Measurements from ENCODE around the gene ANKRA2. TPM values are rescaled to one million over a fixed set of nuclear protein-coding genes. Genes with fewer than 3 reads are reported as not detected.
A peak's percentile ranks its signal among the peaks of the same experiment; 100 is the strongest.

ANKRA2 gene
- total RNA-seq, 1 donor from 2014 or later: 26.7 TPM

DNA sequence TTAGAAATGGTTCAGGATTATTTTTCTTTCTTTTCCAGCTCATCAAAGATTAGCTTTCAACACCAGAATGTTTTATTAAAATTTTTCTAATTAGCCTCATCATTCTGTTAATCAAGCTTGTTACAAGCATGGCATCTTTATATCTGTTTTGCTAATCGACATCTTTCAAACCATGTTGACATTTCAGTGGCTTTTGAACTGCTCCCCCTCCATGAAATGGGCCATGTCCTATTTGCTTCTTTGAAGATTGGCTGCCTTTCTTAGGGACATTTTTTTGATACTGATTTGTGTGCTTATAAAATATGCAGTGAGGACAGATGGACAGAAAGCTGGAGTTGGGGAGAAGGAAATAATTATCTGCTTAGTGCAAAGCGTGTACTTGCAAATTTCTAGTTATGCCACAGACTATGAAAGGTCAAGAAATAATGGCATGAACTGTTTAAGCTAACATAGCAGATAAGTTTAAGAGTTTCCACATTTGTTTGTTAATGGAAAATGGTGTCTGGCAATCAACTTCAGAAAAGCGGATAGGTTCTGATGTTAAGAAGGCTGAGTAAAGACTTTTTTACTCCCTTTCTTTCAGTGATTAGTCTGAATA, 39.7 kb downstream of the ANKRA2 start:
- Histone ChIP-seq H3K4me1 (peaks cover 5% of the 10 kb centered on the region), H3K9me3 (no peaks in the 10 kb centered on the region), H3K36me3 (no peaks in the 10 kb centered on the region), H3K4me3 (no peak overlapping the region), H3K27ac (no peak overlapping the region), H3K27me3 (ENCODE audit: low read depth) (no peaks in the 10 kb centered on the region)
- TF ChIP-seq, protein P1, sequence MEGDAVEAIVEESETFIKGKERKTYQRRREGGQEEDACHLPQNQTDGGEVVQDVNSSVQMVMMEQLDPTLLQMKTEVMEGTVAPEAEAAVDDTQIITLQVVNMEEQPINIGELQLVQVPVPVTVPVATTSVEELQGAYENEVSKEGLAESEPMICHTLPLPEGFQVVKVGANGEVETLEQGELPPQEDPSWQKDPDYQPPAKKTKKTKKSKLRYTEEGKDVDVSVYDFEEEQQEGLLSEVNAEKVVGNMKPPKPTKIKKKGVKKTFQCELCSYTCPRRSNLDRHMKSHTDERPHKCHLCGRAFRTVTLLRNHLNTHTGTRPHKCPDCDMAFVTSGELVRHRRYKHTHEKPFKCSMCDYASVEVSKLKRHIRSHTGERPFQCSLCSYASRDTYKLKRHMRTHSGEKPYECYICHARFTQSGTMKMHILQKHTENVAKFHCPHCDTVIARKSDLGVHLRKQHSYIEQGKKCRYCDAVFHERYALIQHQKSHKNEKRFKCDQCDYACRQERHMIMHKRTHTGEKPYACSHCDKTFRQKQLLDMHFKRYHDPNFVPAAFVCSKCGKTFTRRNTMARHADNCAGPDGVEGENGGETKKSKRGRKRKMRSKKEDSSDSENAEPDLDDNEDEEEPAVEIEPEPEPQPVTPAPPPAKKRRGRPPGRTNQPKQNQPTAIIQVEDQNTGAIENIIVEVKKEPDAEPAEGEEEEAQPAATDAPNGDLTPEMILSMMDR (IDR thresholded peaks at IDR 0.05): no peak
- ATAC-seq (no peak), DNase-seq (no peak)
- intact Hi-C loops (cut with DNase I): no loop called here

- Histone ChIP-seq H3K4me3 (no peak overlapping the region), H3K9me3 (no peaks in the 10 kb centered on the region), H3K27me3 (ENCODE audit: low read depth) (no peaks in the 10 kb centered on the region), H3K36me3 (no peaks in the 10 kb centered on the region), H3K27ac (no peak overlapping the region), H3K4me1 (peaks cover 9% of the 10 kb centered on the region)
- TF ChIP-seq, protein P1 (IDR thresholded peaks at IDR 0.05): no peak
- ATAC-seq: no peak
- DNase-seq: no peak
- intact Hi-C loops (cut with DNase I): no loop called here
Measured at GRCh38 chr5:73523861-73524260, 41.6 kb downstream of the ANKRA2 start.

- H3K36me3 ChIP-seq: no peaks in the 10 kb centered on the region
- no peak for ATAC-seq
- no peak for DNase-seq
- no peak overlapping the region for H3K27ac ChIP-seq
- H3K9me3 ChIP-seq: no peaks in the 10 kb centered on the region
- TF ChIP-seq, protein P1 (IDR thresholded peaks at IDR 0.05): no peak
- no peaks in the 10 kb centered on the region for H3K27me3 ChIP-seq (ENCODE audit: low read depth)
- no peak overlapping the region for H3K4me3 ChIP-seq
- H3K4me1 ChIP-seq: peaks cover 9% of the 10 kb centered on the region
- intact Hi-C loops (cut with DNase I): no loop called here
Measured at GRCh38 chr5:73522989-73523388, 42.5 kb downstream of the ANKRA2 start.

DNA sequence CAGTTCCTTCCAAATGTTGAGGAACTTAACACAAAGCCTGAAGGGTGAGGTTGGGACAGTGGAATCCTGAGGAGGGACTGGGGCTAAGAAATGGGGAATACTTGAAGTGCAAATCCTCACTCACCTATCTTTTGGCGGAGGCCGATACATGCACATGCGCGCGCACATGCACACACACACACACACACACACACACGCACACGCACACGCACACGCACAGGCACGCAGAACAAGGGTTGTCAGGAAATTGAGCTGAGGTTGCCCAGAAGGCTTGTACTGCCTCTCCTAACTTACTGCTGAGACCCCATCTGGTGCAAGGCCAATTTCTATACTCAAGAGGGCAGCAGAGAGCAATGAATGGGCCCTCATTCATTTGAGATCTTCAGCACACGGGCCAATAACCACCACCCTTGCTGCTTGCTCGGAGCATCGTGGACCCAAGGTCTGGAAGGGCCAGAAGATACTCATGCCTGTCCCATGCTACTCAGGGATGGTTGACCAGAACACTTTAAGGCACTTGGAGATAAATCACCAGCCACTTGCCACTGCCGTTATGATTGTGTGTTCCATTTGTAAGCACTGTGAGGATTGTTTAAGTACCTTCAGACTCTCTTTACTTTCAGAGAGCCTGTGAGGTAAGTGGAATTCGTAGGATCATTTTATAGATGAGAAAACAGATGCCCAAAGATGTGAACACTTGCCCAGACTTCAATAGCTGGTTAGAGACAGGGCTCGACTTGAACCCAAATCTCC, 45.7 kb downstream of the ANKRA2 start:
- no peak overlapping the region for H3K27ac ChIP-seq
- intact Hi-C loops (cut with DNase I): no loop called here
- no peak overlapping the region for H3K4me3 ChIP-seq
- ATAC-seq: peak; percentile 87 to 91
- TF ChIP-seq, protein P1 (IDR thresholded peaks at IDR 0.05): peak; percentile 68
- H3K4me1 ChIP-seq: peaks cover 4% of the 10 kb centered on the region
- no peaks in the 10 kb centered on the region for H3K9me3 ChIP-seq
- H3K36me3 ChIP-seq: no peaks in the 10 kb centered on the region
- no peak for DNase-seq
- H3K27me3 ChIP-seq (ENCODE audit: low read depth): no peaks in the 10 kb centered on the region

DNA sequence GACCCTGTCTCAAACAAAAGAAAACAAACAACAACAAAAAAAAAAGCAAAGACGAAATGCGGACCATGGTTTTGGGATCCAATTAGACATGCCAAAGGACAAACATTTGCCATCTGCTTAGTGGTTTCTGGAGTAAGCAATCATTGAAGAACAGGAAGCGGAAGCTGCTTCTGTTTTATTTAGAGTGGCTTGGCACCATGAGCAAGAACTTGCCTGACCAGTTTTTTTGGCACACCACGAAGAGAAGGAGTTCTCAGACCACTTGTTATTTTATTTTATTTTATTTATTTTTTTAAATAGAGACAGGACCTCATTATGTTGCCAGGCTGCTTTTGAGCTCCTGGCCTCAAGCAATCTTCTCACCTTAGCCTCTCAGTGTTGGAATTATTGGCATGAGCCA, 50.2 kb downstream of the ANKRA2 start:
- intact Hi-C loops (cut with DNase I): no loop called here
- Histone ChIP-seq H3K36me3 (no peaks in the 10 kb centered on the region), H3K4me1 (peaks cover 4% of the 10 kb centered on the region), H3K9me3 (no peaks in the 10 kb centered on the region), H3K27ac (peak overlapping the region; percentile 25), H3K4me3 (no peak overlapping the region), H3K27me3 (ENCODE audit: low read depth) (no peaks in the 10 kb centered on the region)
- TF ChIP-seq, protein P1 (IDR thresholded peaks at IDR 0.05): no peak
- DNase-seq (no peak), ATAC-seq (peak; percentile 73 to 85)

Measured in lower lobe of right lung (tissue), 2 donors.